Sigmoid colon (tissue), 4 donors: ENCODE results near the gene MAP7D2.

Source experiments
- EP300 ChIP-seq, 4 donors: sonication (generic); formaldehyde crosslinking; IDR thresholded peaks; one replicate each; pipeline ENCODE4 v1.6.1; 2017; ENCODE audit warnings: antibody characterized with exemption in 4 of 4
- POLR2A ChIP-seq, 2 donors: fragments of 450-650 bp; IDR thresholded peaks; one replicate each; pipeline ENCODE4 v1.6.1; 2016; ENCODE audit warnings: antibody characterized with exemption in 2 of 2, mild to moderate bottlenecking in 2 of 2, moderate library complexity in 2 of 2
- POLR2AphosphoS5 ChIP-seq, 4 donors: sonication (generic); formaldehyde crosslinking; IDR thresholded peaks; one replicate each; pipeline ENCODE4 v1.6.1; 2017; ENCODE audit warnings: antibody characterized with exemption in 4 of 4
- TF ChIP-seq, protein P1 (sequence below), 4 experiments: fragments of 450-650 bp in 3 of 4; fragments of 200-600 bp in 1 of 4; IDR thresholded peaks; one replicate each; pipeline ENCODE4 v1.5.1; 2016 to 2019; ENCODE audit warnings: antibody characterized with exemption in 4 of 4, mild to moderate bottlenecking in 3 of 4, moderate library complexity in 2 of 4

DNA sequence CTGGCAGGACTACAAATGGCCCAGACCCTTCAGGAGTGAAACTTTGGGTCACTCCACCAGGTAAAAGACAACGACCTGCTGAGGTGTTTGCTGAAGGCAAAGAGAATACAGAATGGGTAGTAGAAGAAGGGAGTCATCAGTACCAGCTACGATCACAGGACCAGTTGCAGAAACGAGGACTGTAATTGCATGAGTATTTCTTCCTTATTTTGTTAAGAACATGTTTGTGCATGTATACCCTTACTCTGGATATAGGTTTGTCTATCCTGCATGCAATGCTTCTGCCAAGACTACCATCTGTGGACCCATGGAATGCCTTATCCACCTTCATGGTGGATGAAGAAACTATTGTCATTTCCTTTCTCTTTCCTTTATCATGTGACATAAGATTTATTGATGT, 77.7 kb downstream of the MAP7D2 start:
- TF ChIP-seq EP300 (IDR thresholded peaks at IDR 0.05), result no peak
- TF ChIP-seq, protein P1, sequence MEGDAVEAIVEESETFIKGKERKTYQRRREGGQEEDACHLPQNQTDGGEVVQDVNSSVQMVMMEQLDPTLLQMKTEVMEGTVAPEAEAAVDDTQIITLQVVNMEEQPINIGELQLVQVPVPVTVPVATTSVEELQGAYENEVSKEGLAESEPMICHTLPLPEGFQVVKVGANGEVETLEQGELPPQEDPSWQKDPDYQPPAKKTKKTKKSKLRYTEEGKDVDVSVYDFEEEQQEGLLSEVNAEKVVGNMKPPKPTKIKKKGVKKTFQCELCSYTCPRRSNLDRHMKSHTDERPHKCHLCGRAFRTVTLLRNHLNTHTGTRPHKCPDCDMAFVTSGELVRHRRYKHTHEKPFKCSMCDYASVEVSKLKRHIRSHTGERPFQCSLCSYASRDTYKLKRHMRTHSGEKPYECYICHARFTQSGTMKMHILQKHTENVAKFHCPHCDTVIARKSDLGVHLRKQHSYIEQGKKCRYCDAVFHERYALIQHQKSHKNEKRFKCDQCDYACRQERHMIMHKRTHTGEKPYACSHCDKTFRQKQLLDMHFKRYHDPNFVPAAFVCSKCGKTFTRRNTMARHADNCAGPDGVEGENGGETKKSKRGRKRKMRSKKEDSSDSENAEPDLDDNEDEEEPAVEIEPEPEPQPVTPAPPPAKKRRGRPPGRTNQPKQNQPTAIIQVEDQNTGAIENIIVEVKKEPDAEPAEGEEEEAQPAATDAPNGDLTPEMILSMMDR (IDR thresholded peaks at IDR 0.05), result no peak
- no peak for TF ChIP-seq POLR2A (IDR thresholded peaks at IDR 0.05)
- no peak for TF ChIP-seq POLR2AphosphoS5 (IDR thresholded peaks at IDR 0.05)
